Endothelial cell of umbilical vein (primary cell): Measurements from ENCODE around the gene MACF1. TPM values are rescaled to one million over a fixed set of nuclear protein-coding genes. Genes with fewer than 3 reads are reported as not detected.

Experiments used
- BruUV-seq: library from RNA; stranded (reverse); fragments of 400-500 nt; replicated peaks from 2 replicates; lab custom pipeline; 2021; lab: Mats Ljungman, UMichigan
- CTCF ChIA-PET: fragments of 300-600, 350-600 bp; sonication (Branson Sonifier 250); formaldehyde crosslinking; loops from one replicate; lab custom pipeline; 2021; ENCODE audit warnings: antibody characterized with exemption, inconsistent platforms; lab: Charles Lee
- POLR2A ChIA-PET: fragments of 300-600, 350-600 bp; sonication (Branson Sonifier 250); formaldehyde crosslinking; loops from one replicate; lab custom pipeline; 2021; ENCODE audit warnings: antibody characterized with exemption, inconsistent platforms; lab: Charles Lee
- DNase-seq: peaks from one replicate; pipeline ENCODE4 v3.0.0-alpha.2; 2011; ENCODE audit warnings: low read depth, low spot score
- FAIRE-seq: peaks from 2 replicates; lab custom pipeline; 2011; peaks lifted over from hg19 to GRCh38; lab: Jason Lieb, UNC
- H2AFZ ChIP-seq: 2 replicates; pipeline ENCODE4 v1.6.0; 2012; ENCODE audit warnings: low read depth, low read length, control low read depth, inconsistent platforms
- H3K27ac ChIP-seq: 2 replicates; pipeline ENCODE4 v1.5.1; 2011; ENCODE audit warnings: low read depth, mild to moderate bottlenecking, control low read depth, low read length, moderate library complexity; ENCODE audit not compliant: insufficient read depth
- H3K27me3 ChIP-seq, 2 experiments: 2 replicates each; pipeline versions ENCODE4 v1.6.0 to v1.6.1; 2011; ENCODE audit warnings: low read length in 2 of 2, mixed read lengths in 1 of 2; ENCODE audit not compliant: control insufficient read depth in 2 of 2, insufficient read depth in 2 of 2
- H3K36me3 ChIP-seq, 2 experiments: 2 replicates in 1 of 2; 3 replicates in 1 of 2; pipeline ENCODE4 v1.5.1; 2011; ENCODE audit warnings: low read length in 2 of 2, mild to moderate bottlenecking in 1 of 2, moderate library complexity in 1 of 2; ENCODE audit not compliant: control insufficient read depth in 2 of 2, insufficient read depth in 2 of 2; ENCODE audit errors: extremely low read depth in 1 of 2
- H3K4me1 ChIP-seq: 3 replicates; pipeline ENCODE4 v1.5.1; 2011; ENCODE audit warnings: mild to moderate bottlenecking, low read length; ENCODE audit not compliant: control insufficient read depth, insufficient read depth; ENCODE audit errors: extremely low read depth
- H3K4me2 ChIP-seq: 2 replicates; pipeline ENCODE4 v1.6.1; 2011; ENCODE audit warnings: low read length, control low read depth, mixed read lengths; ENCODE audit not compliant: insufficient read depth
- H3K4me3 ChIP-seq, 3 experiments: fragments of 200-600 bp in 1 of 3; sonication (generic), shearing (Covaris generic) in 1 of 3; replicated peaks in 1 of 3; 2 replicates each; pipeline ENCODE4 v1.5.1; 2011 to 2016; ENCODE audit warnings: control low read depth in 3 of 3, low read length in 3 of 3, mild to moderate bottlenecking in 2 of 3, inconsistent platforms in 1 of 3, low read depth in 1 of 3, moderate library complexity in 1 of 3; ENCODE audit not compliant: insufficient read depth in 1 of 3
- H3K79me2 ChIP-seq: 2 replicates; pipeline ENCODE4 v1.6.0; 2012; ENCODE audit warnings: low read length, inconsistent platforms; ENCODE audit not compliant: control insufficient read depth, insufficient read depth
- H3K9ac ChIP-seq: replicated peaks from 2 replicates; pipeline ENCODE3; 2011; ENCODE audit warnings: low read length, control low read depth; ENCODE audit not compliant: insufficient read depth; ENCODE audit errors: extremely low read depth
- H3K9me1 ChIP-seq: replicated peaks from 3 replicates; pipeline ENCODE4 v1.6.0; 2011; ENCODE audit warnings: mild to moderate bottlenecking, low read length; ENCODE audit not compliant: control insufficient read depth, insufficient read depth; ENCODE audit errors: extremely low read depth
- H3K9me3 ChIP-seq: replicated peaks from 2 replicates; pipeline ENCODE4 v1.5.1; 2012; ENCODE audit warnings: low read length, inconsistent platforms; ENCODE audit not compliant: control insufficient read depth, insufficient read depth
- H4K20me1 ChIP-seq: replicated peaks from 2 replicates; pipeline ENCODE3; 2011; ENCODE audit warnings: mild to moderate bottlenecking, low read length; ENCODE audit not compliant: control insufficient read depth, insufficient read depth; ENCODE audit errors: extremely low read depth
- GATA2 ChIP-seq: IDR thresholded peaks from 2 replicates; pipeline ENCODE4 v1.7.0; 2011; ENCODE audit warnings: low read depth, mild to moderate bottlenecking, moderate library complexity, mixed read lengths, low read length; ENCODE audit not compliant: insufficient read length, insufficient read depth
- MYC ChIP-seq: IDR thresholded peaks from one replicate; pipeline ENCODE4 v1.6.1; 2011; ENCODE audit warnings: mild to moderate bottlenecking, low read depth, low read length
- POLR2A ChIP-seq: IDR thresholded peaks from 2 replicates; pipeline ENCODE4 v1.6.1; 2012; ENCODE audit warnings: low read depth, mild to moderate bottlenecking, control low read depth, low read length
- dilution Hi-C: fragments of 300-500 bp; cut with MboI; formaldehyde crosslinking; loops from one replicate; pipeline ENCODE4 v1.15.0; 2019; ENCODE audit warnings: low sequenced_read_pairs; ENCODE audit not compliant: extremely low pct_ligation_motif_present
- intact Hi-C: fragments of 100-400 bp; cut with micrococcal nuclease; formaldehyde crosslinking; loops from one replicate; pipeline ENCODE4 v1.10.0; 2022
- polyA plus RNA-seq, 4 experiments: library from polyadenylated mRNA; depleted of rRNA in 3 of 4; stranded (reverse) in 3 of 4; unstranded in 1 of 4; fragments of >200 nt; gene quantifications; 2 replicates each; pipeline versions ENCODE4 v1.2.1 to v1.2.3, GENCODE V29; 2011 to 2012; ENCODE audit warnings: missing spikeins in 1 of 4
- total RNA-seq: library from RNA; stranded (reverse); gene quantifications from 2 replicates; pipeline ENCODE4 v1.2.3, GENCODE V29; 2021
- TF ChIP-seq, protein P1 (sequence below), 2 donors: IDR thresholded peaks; 1 replicate in 1 of 2; 2 replicates in 1 of 2; pipeline ENCODE4 v1.5.1; 2011; ENCODE audit warnings: low read length in 2 of 2, mild to moderate bottlenecking in 2 of 2, moderate library complexity in 2 of 2, control low read depth in 1 of 2, inconsistent platforms in 1 of 2, low read depth in 1 of 2; ENCODE audit not compliant: insufficient read depth in 1 of 2; ENCODE audit errors: extremely low read depth in 1 of 2

The MACF1 gene
- total and polyA plus RNA-seq, 2 donors (not counting 3 experiments of a cell fraction or from before 2014, with no cell fraction given), result 122 to 587 TPM

DNA sequence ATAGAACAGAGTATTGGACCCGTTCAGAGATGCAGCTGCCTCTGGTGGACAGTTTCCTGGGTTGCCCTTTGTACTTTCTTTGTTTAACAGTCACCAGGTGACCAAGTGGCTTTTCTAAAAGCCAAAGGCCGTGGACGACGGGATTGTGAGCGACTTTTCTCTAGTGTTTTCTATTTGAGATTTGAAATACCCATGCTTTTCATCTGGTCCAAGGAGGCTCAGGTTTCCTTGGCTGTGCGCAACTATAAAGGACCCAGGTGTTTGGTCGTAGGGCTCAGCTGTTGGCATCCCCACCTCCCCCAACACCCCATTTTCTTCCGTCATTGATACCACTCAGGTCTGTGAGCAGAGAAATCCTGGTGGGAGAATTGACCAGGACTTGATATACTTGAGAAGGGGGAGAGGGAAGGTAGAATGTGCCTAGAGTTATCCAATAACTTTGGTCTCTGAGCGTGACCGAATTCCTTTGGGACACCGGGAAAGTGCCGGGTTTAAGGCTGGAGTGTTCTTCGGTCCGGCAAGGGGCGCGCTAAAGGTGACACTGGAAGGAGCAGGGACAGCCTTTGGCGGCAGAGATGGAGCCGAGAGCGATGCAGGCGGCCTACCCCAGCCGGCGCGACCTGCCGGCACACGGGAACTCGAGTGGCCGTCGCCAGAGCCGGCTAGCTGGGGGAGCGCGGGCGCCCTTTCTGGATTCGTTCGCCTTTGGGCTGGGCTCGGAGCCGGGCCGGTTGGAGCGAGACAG lies 203.6 kb downstream of the MACF1 start:
- Histone ChIP-seq H3K4me1 (peaks cover 53% of the 10 kb centered on the region), H3K4me3 (peak overlapping the region in 2 of 3 experiments; percentile 35 to 65), H3K9me3 (no peaks in the 10 kb centered on the region), H3K4me2 (peak overlapping the region; percentile 53), H3K9me1 (no peaks in the 10 kb centered on the region), H4K20me1 (peaks cover 17% of the 10 kb centered on the region), H3K27me3 (no peaks in the 10 kb centered on the region), H3K79me2 (peaks cover 55% of the 10 kb centered on the region), H3K36me3 (peaks cover 7 to 11% of the 10 kb centered on the region in 2 experiments), H3K9ac (peak overlapping the region; percentile 44), H3K27ac (peak overlapping the region; percentile 40), H2AFZ (no peak overlapping the region)
- TF ChIP-seq GATA2 (no peak), MYC (no peak), POLR2A (no peak)
- TF ChIP-seq, protein P1, sequence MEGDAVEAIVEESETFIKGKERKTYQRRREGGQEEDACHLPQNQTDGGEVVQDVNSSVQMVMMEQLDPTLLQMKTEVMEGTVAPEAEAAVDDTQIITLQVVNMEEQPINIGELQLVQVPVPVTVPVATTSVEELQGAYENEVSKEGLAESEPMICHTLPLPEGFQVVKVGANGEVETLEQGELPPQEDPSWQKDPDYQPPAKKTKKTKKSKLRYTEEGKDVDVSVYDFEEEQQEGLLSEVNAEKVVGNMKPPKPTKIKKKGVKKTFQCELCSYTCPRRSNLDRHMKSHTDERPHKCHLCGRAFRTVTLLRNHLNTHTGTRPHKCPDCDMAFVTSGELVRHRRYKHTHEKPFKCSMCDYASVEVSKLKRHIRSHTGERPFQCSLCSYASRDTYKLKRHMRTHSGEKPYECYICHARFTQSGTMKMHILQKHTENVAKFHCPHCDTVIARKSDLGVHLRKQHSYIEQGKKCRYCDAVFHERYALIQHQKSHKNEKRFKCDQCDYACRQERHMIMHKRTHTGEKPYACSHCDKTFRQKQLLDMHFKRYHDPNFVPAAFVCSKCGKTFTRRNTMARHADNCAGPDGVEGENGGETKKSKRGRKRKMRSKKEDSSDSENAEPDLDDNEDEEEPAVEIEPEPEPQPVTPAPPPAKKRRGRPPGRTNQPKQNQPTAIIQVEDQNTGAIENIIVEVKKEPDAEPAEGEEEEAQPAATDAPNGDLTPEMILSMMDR (IDR thresholded peaks at IDR 0.05; ENCODE audit: extremely low read depth in 1 of 2, insufficient read depth in 1 of 2, low read depth in 1 of 2, low read length in 2 of 2), result no peak
- dilution Hi-C loops (no loop called here), intact Hi-C loops (loop anchor here (1.0 to 5.0 kb wide), 2 partner anchors 10 to 216 kb away; no protein-coding TSS in a partner anchor)
- DNase-seq, result no peak
- ChIA-PET POLR2A (interaction anchor here (3.1 kb wide), 1 partner anchor 9 kb away, joined by 26 read pairs; no protein-coding TSS in a partner anchor), CTCF (interaction anchor here (1.2 to 11.9 kb wide), 4 partner anchors 8 to 31 kb away, joined by 3 to 273 read pairs (median 41); no protein-coding TSS in a partner anchor)
- BruUV-seq, result TSS peak; percentile 92
- FAIRE-seq, result no peak
